Measurements from ENCODE around the gene TGFB3. TPM values are rescaled to one million over a fixed set of nuclear protein-coding genes. Genes with fewer than 3 reads are reported as not detected.

TGFB3 gene
- total and polyA plus RNA-seq, 9 of the 15 experiments (the other 6 are each of a cell fraction or from before 2014, with no cell fraction given), result 0.39 to 2.0 (median 1.0) TPM

GRCh38 chr14:75946785-75947184, 35.0 kb downstream of the TGFB3 start (continued):
- TF ChIP-seq, protein P1, sequence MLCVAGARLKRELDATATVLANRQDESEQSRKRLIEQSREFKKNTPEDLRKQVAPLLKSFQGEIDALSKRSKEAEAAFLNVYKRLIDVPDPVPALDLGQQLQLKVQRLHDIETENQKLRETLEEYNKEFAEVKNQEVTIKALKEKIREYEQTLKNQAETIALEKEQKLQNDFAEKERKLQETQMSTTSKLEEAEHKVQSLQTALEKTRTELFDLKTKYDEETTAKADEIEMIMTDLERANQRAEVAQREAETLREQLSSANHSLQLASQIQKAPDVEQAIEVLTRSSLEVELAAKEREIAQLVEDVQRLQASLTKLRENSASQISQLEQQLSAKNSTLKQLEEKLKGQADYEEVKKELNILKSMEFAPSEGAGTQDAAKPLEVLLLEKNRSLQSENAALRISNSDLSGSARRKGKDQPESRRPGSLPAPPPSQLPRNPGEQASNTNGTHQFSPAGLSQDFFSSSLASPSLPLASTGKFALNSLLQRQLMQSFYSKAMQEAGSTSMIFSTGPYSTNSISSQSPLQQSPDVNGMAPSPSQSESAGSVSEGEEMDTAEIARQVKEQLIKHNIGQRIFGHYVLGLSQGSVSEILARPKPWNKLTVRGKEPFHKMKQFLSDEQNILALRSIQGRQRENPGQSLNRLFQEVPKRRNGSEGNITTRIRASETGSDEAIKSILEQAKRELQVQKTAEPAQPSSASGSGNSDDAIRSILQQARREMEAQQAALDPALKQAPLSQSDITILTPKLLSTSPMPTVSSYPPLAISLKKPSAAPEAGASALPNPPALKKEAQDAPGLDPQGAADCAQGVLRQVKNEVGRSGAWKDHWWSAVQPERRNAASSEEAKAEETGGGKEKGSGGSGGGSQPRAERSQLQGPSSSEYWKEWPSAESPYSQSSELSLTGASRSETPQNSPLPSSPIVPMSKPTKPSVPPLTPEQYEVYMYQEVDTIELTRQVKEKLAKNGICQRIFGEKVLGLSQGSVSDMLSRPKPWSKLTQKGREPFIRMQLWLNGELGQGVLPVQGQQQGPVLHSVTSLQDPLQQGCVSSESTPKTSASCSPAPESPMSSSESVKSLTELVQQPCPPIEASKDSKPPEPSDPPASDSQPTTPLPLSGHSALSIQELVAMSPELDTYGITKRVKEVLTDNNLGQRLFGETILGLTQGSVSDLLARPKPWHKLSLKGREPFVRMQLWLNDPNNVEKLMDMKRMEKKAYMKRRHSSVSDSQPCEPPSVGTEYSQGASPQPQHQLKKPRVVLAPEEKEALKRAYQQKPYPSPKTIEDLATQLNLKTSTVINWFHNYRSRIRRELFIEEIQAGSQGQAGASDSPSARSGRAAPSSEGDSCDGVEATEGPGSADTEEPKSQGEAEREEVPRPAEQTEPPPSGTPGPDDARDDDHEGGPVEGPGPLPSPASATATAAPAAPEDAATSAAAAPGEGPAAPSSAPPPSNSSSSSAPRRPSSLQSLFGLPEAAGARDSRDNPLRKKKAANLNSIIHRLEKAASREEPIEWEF (CRISPR knock-in tag; IDR thresholded peaks at IDR 0.05), result no peak
- TF ChIP-seq E2F5 (CRISPR knock-in tag; IDR thresholded peaks at IDR 0.05), result no peak
- TF ChIP-seq, protein P2, sequence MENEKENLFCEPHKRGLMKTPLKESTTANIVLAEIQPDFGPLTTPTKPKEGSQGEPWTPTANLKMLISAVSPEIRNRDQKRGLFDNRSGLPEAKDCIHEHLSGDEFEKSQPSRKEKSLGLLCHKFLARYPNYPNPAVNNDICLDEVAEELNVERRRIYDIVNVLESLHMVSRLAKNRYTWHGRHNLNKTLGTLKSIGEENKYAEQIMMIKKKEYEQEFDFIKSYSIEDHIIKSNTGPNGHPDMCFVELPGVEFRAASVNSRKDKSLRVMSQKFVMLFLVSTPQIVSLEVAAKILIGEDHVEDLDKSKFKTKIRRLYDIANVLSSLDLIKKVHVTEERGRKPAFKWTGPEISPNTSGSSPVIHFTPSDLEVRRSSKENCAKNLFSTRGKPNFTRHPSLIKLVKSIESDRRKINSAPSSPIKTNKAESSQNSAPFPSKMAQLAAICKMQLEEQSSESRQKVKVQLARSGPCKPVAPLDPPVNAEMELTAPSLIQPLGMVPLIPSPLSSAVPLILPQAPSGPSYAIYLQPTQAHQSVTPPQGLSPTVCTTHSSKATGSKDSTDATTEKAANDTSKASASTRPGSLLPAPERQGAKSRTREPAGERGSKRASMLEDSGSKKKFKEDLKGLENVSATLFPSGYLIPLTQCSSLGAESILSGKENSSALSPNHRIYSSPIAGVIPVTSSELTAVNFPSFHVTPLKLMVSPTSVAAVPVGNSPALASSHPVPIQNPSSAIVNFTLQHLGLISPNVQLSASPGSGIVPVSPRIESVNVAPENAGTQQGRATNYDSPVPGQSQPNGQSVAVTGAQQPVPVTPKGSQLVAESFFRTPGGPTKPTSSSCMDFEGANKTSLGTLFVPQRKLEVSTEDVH (IDR thresholded peaks at IDR 0.05; ENCODE audit: low read depth, partially characterized antibody), result no peak
- TF ChIP-seq ZNF436 (CRISPR knock-in tag; IDR thresholded peaks at IDR 0.05), result no peak

All from K562 (cell line).